ENCODE results near the gene GNAL.
"Not testable (repeated sequence)": the region's sequence is repeated elsewhere in the genome, so short reads cannot be mapped to it uniquely, and the experiment has no call there.

Gene GNAL

GRCh38 chr18:11688972-11689668, at the start of gene GNAL:
Gene GNAL (plus strand): TSS chr18:11689264. CDS start chr18:11689564, 300 bp downstream.
- peak; percentile 19 for DNase-seq (ENCODE audit: low read depth)

DNA sequence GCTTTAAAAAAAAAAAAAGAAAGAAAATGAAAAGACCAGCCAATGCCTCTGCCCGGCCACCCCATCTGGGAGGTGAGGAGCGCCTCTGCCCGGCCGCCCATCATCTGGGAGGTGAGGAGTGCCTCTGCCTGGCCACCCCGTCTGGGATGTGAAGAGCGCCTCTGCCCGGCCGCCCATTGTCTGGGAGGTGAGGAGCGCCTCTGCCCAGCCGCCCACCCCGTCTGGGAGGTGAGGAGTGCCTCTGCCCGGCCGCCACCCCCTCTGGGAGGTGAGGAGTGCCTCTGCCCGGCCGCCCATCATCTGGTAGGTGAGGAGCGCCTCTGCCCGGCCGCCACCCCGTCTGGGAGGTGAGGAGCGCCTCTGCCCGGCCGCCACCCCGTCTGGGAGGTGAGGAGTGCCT, 41.8 kb upstream of the GNAL start:
- not testable (repeated sequence) for DNase-seq (ENCODE audit: low read depth)

GRCh38 chr18:11647804-11648203, 41.3 kb upstream of the GNAL start:
- not testable (repeated sequence) for DNase-seq (ENCODE audit: low read depth)

GRCh38 chr18:11649839-11650238, 39.2 kb upstream of the GNAL start:
- DNase-seq (ENCODE audit: low read depth) = no peak

DNA sequence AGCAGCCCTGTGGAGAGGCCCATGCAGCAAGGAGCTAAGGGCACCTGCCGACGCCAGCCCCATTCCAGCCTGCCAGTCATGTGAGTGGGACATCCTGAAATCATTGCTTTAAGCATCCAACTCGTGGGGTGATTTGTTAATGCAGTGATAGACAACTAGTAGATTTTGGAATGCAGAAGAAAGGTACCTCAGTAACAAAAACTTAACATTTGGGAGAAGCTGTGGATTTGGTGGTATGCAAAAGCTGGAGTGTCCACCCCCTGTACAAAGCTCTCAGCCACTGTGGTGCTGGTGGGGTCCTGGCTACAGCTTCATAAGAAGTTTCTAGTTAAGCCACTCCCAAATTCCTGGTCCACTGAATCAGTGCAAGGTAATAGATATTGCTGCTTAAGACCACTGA, 37.2 kb upstream of the GNAL start:
- DNase-seq (ENCODE audit: low read depth) = no peak

GRCh38 chr18:11653521-11653920, 35.5 kb upstream of the GNAL start:
- no peak for DNase-seq (ENCODE audit: low read depth)

GRCh38 chr18:11654736-11655605, 34.1 kb upstream of the GNAL start:
- peak; percentile 36 for DNase-seq (ENCODE audit: low read depth)

GRCh38 chr18:11655606-11655932, 33.5 kb upstream of the GNAL start:
- DNase-seq (ENCODE audit: low read depth) = no peak

DNA sequence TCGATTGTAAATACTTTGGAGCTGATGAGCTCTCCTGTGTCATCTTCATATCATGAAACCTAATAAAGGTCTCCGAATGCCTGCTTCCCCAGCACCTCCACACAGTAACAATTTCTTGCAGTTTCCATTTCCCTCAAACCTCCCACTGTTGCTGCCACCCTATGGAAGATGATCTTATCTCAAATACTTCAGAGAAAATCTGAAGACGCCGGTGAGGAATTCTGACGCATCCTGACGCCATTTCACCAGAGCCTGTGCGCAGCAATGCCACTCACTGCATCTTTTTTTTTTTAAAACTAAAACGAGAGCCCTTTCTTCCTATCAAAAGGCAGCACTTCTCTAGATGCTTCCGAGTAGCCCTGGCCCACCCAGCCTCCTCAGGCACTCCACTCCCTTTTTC, 31.9 kb upstream of the GNAL start:
- no peak for DNase-seq (ENCODE audit: low read depth)

GRCh38 chr18:11657554-11657953, 31.5 kb upstream of the GNAL start:
- DNase-seq (ENCODE audit: low read depth) = no peak

DNA sequence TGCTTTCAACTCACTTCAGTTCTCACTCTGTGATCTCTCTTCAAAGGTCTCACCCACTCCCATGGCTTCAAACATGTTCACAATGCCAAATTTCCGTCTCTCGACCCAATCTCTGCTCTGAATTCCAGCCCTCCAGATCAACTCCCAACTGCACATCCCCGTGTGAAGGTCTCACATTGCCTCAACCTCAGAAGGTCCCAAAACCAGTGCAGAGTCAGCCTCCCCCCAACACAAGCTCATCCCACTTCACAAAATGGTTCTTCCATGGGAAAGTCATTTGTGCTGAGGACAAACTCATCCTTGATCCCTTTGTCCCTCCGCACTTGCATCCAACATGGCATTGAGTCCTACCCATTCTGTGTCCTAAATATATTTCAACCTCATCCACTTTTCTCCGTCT, 31.0 kb upstream of the GNAL start:
- no peak for DNase-seq (ENCODE audit: low read depth)

DNA sequence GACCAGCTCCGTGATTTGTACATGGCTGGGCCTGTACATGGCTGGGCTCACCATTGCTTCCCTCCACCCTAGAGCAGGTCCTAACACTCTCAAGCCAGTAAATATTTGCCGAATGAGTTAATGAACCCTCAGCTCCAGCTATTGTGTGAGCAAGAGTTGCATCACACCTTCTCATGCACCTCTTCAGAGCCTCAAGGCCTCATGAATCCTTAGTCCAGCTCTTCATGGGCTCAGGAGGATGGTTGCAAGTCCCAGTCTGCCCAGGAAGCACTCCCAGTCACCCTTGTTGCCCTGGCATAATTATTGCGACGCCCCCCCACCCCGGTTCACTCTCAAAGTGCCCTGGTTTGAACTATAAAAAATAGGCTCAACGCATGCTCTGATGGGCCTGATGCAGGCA, 30.1 kb upstream of the GNAL start:
- DNase-seq (ENCODE audit: low read depth) = no peak

GRCh38 chr18:11660691-11661090, 28.4 kb upstream of the GNAL start:
- DNase-seq (ENCODE audit: low read depth) = no peak

DNA sequence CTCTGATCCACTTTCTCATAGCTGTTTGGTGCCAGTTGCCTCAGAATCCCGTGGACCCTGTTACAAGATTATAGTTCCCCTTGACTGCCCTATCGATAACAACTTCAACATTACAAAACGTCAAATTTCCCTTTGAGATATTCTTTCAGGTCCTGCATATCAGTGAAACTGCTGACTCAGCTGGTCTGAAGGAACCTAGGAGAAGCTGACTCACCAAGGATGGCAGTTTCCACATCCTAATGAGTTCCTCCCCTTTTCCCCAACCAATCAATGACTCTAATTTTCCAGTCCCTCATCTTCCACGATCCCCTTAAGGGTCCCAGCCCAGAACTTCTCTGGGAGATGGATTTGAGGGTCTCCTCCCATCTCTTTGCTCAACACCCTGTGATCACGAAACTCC, 27.6 kb upstream of the GNAL start:
- no peak for DNase-seq (ENCODE audit: low read depth)

DNA sequence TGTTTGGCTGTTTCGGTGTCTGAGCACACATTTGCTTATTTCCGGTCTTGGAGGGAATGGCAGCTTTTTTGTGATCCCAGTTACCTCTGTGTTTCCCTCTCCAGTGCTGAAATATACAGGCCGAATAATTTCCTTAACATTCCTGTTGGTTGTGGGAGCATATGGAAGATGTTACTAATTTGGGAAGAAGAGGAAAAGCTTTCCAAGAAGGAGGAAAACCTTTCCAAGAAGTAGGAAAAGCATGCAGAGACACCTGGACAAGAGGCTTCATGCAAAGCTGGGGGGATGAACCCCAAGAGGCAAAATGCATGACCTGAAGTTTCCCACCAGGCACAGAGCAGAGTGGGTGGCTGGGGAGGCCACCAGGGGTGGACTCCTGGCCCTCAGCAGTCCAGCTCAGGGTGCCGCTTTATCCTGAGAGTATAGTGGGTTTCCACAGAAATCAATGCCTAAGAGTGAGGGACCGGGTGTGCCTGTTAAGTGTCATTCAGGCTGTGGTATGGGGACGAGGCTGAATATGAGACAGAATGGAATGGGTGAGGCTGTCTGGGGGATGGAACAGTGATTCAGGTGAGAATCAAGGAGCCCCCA, 25.5 kb upstream of the GNAL start:
- DNase-seq (ENCODE audit: low read depth) = no peak

DNA sequence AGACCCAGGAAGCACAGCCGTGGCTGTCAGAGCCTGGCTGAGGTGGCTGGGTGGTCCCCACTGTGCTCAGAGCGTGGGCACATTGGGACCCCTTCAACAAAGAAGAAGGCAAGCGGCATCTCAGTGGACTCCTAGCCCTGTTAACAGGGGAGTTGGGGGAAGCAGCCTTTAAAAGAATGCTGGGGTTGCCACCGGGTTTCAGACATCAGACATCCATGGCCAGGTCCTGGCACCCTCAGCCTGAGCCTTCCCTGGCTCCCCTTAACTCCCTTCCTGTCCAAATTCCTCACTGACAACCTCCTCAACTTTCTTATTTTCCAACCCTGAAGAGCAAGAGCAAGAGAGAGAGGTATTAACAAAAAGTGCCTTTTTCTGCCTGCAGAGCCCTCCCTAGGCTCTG, 24.8 kb upstream of the GNAL start:
- no peak for DNase-seq (ENCODE audit: low read depth)

GRCh38 chr18:11665146-11665545, 23.9 kb upstream of the GNAL start:
- no peak for DNase-seq (ENCODE audit: low read depth)

GRCh38 chr18:11665587-11665986, 23.5 kb upstream of the GNAL start:
- DNase-seq (ENCODE audit: low read depth) = no peak

DNA sequence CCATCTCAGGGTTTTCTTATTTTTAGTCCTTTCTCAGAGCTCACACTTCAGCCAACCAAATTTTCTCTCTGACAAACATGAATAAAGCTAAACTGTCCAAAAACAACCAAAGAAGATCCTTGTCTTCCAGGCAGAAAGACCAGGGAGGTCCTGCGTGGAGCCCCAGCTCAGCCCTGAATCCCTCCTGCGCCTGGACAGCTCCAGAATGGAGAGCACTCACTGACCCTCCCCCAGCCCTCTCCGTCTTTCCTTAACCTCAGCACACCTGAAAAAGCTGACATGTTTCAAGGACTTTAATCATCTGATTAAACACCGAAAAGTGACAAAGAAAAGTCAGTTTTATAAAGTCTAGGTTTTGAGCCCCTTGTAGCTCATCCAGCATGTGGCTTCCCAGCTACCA, 22.9 kb upstream of the GNAL start:
- DNase-seq (ENCODE audit: low read depth) = no peak

- no peak for DNase-seq (ENCODE audit: low read depth)
These were observed 22.2 kb upstream of the GNAL start for GRCh38 chr18:11666831-11667230.

DNA sequence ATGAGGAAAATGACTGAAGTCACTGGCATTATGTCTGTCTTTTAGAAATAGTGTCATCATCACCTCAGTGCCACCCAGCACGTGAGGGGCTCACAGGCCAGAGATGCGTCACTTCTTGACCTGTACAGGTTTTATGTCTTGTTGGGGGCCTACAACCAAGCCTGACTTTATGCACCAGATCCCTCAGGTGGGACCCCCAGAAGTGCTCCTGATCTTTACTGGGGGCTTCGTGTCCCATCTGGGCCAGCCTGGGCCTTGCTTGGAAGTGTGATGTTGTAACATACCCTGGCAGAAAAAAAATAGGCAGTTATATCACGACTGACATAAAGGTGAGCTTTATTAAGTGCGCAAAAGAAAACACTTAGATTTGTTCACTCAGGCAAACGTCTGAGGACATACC, 21.5 kb upstream of the GNAL start:
- DNase-seq (ENCODE audit: low read depth) = no peak

- no peak for DNase-seq (ENCODE audit: low read depth)
These were observed 20.5 kb upstream of the GNAL start for GRCh38 chr18:11668441-11669169.

Measured in stimulated activated CD8-positive, alpha-beta memory T cell treated with anti-CD3 and anti-CD28 coated beads, Interleukin-15, amount 100 ng/mL, for 24 hours (primary cell).